ENCODE measurements around the gene BAAT. TPM values are rescaled to one million over a fixed set of nuclear protein-coding genes. Genes with fewer than 3 reads are reported as not detected.

The BAAT gene
- total and polyA plus RNA-seq, 2 of the 13 experiments (the other 11 are each of a cell fraction or from before 2014, with no cell fraction given), result 0.71 to 7.9 TPM

DNA sequence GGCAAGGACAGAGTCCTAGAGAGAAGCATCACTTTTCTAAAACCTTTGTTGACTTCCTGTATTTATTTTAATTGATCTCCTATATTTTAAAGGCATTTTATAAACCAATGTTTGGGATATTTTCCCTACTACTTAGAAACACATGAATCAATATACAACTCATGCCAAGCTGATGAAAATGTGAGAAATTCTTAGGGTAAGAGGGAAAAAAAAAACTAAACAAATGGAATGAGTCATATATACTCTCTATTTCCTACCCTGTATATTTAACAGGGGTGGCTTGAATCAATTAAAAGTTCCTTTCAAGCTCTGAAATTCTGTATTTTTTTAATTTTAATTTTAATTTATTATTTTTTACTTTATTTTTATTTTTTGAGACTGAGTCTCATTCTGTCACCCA, 19.6 kb downstream of the BAAT start:
- Histone ChIP-seq H3K4me2 (ENCODE audit: low read depth, low read length) (no peak overlapping the region), H3K27me3 (ENCODE audit: control insufficient read depth in 1 of 2, insufficient read depth in 2 of 2, low read length in 2 of 2) (no peaks in the 10 kb centered on the region), H3K27ac (ENCODE audit: extremely low read length, insufficient read depth, low read length) (peak overlapping the region; percentile 74), H3K9me3 (ENCODE audit: low read length) (no peaks in the 10 kb centered on the region), H3K36me3 (replicated peaks in 1 of 2; ENCODE audit: control insufficient read depth in 1 of 2, insufficient read depth in 2 of 2, low read length in 2 of 2) (no peaks in the 10 kb centered on the region), H2AFZ (ENCODE audit: low read length) (no peak overlapping the region), H3K4me1 (ENCODE audit: insufficient read depth, low read length) (peaks cover 56% of the 10 kb centered on the region), H3K79me2 (ENCODE audit: insufficient read depth, low read length) (no peaks in the 10 kb centered on the region), H3K4me3 (replicated peaks in 1 of 3; ENCODE audit: insufficient read depth in 1 of 3, low read depth in 2 of 3, low read length in 3 of 3) (no peak overlapping the region), H4K20me1 (ENCODE audit: insufficient read depth, low read length) (no peaks in the 10 kb centered on the region), H3K9ac (ENCODE audit: insufficient read depth, low read depth, low read length) (no peak overlapping the region)
- POLR2A ChIA-PET, result interaction anchor here (0.7 to 3.2 kb wide), 4 partner anchors 9 to 41 kb away, joined by 3 to 21 read pairs (median 6); partner anchors contain the start of gene ZNF189
- CTCF ChIA-PET (ENCODE audit: low intra/inter-chr PET ratio, low total read pairs), result no interaction called here
- FAIRE-seq (no peak), DNase-seq (ENCODE audit: low spot score) (no peak), ATAC-seq (no peak)
- no TSS peak for BruUV-seq (replicated peaks)
- in situ Hi-C loops (cut with HindIII; ENCODE audit: extremely low pct_ligation_motif_present, low pct_unique_long_range_greater_than_20kb) (no loop called here), intact Hi-C loops (cut with micrococcal nuclease; ENCODE audit: unreplicated experiment) (no loop called here)
- TF ChIP-seq SRSF4 (IDR thresholded peaks at IDR 0.05; ENCODE audit: low read depth, low read length, poor library complexity, severe bottlenecking) (no peak), ZNF772 (CRISPR knock-in tag; IDR thresholded peaks at IDR 0.05) (no peak), EHMT2 (IDR thresholded peaks at IDR 0.05; ENCODE audit: borderline replicate concordance, low read depth, low read length) (no peak), ZNF382 (CRISPR knock-in tag; IDR thresholded peaks at IDR 0.05; ENCODE audit: borderline replicate concordance) (no peak), BORCS8-MEF2B (CRISPR knock-in tag; IDR thresholded peaks at IDR 0.05) (no peak), NFATC3 (CRISPR knock-in tag; IDR thresholded peaks at IDR 0.05) (no peak), FOXP1 (IDR thresholded peaks at IDR 0.05) (no peak), FOXP1 (CRISPR knock-in tag; IDR thresholded peaks at IDR 0.05) (no peak)
- TF ChIP-seq, protein P1, sequence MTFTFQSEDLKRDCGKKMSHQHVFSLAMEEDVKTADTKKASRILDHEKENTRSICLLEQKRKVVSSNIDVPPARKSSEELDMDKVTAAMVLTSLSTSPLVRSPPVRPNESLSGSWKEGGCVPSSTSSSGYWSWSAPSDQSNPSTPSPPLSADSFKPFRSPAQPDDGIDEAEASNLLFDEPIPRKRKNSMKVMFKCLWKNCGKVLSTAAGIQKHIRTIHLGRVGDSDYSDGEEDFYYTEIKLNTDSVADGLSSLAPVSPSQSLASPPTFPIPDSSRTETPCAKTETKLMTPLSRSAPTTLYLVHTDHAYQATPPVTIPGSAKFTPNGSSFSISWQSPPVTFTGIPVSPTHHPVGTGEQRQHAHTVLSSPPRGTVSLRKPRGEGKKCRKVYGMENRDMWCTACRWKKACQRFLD (CRISPR knock-in tag; IDR thresholded peaks at IDR 0.05; ENCODE audit: borderline replicate concordance), result no peak
- TF ChIP-seq, protein P2, sequence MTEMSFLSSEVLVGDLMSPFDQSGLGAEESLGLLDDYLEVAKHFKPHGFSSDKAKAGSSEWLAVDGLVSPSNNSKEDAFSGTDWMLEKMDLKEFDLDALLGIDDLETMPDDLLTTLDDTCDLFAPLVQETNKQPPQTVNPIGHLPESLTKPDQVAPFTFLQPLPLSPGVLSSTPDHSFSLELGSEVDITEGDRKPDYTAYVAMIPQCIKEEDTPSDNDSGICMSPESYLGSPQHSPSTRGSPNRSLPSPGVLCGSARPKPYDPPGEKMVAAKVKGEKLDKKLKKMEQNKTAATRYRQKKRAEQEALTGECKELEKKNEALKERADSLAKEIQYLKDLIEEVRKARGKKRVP (CRISPR knock-in tag; IDR thresholded peaks at IDR 0.05), result peak in 1 of 2 experiments; percentile 78; a peak in 2 of 4 replicates
- TF ChIP-seq, protein P3, sequence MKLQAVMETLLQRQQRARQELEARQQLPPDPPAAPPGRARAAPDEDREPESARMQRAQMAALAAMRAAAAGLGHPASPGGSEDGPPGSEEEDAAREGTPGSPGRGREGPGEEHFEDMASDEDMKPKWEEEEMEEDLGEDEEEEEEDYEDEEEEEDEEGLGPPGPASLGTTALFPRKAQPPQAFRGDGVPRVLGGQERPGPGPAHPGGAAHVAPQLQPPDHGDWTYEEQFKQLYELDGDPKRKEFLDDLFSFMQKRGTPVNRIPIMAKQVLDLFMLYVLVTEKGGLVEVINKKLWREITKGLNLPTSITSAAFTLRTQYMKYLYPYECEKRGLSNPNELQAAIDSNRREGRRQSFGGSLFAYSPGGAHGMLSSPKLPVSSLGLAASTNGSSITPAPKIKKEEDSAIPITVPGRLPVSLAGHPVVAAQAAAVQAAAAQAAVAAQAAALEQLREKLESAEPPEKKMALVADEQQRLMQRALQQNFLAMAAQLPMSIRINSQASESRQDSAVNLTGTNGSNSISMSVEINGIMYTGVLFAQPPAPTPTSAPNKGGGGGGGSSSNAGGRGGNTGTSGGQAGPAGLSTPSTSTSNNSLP (IDR thresholded peaks at IDR 0.05; ENCODE audit: low read depth, low read length), result 0 out of 2 replicates have a peak, but pooled peaks have one; percentile 20

All from HepG2 (cell line).